Measurements from ENCODE around the gene SMAD7. TPM values are rescaled to one million over a fixed set of nuclear protein-coding genes. Genes with fewer than 3 reads are reported as not detected.
A peak's percentile ranks its signal among the peaks of the same experiment; 100 is the strongest.

Gene SMAD7
- total RNA-seq, 1 experiment from 2014 or later, result 12.3 TPM

DNA sequence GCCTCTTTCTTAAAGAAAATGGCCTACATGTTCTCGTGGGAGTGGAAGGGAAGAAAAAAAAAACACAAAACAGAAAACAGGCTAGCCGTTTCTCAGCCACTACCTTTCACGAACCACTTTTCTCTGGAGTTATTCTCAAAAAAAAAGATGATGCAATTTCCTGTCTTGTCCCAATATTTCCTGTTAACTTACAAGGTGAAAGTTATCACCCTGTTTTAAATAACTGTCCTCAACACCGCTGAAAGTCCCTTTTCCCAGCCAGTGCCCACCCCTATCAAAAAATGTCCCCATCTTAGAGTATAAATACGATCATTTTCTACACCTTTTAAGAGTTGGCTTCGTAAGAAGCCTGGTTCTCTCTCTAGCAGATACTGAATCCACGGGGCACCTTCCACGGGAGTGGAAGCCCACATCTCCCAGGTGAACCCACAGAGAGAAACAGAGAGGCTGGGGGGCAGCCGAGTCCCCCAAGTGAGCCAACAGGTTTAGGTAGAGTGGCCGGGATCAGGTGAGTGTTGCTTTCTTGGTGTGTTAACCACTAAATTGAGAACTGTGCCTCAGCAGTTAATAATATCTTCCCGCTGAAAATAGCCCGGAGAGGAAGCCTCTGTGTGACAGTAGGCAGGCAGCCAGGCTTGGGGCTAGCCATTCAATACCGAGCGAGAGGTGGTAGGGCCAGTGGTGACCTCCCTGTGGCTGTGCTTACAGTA is 15.9 kb downstream of the SMAD7 start:
- CTCF ChIA-PET, result no interaction called here

DNA sequence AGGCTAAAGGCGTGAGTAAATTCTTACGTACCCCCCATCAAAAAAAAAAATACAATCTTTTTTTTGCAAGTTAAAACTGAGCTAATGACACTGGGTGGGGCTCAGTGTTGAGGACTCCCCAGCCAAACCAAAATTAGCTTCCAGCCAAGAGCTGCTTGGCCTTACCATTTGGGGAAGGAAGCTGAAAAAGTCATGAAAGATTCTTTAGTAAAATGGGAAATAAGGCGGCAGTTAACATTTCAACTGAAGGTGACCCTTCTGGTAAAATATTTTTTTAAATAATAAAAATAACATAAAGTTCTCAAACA is 16.4 kb downstream of the SMAD7 start:
- TF ChIP-seq, protein P1, sequence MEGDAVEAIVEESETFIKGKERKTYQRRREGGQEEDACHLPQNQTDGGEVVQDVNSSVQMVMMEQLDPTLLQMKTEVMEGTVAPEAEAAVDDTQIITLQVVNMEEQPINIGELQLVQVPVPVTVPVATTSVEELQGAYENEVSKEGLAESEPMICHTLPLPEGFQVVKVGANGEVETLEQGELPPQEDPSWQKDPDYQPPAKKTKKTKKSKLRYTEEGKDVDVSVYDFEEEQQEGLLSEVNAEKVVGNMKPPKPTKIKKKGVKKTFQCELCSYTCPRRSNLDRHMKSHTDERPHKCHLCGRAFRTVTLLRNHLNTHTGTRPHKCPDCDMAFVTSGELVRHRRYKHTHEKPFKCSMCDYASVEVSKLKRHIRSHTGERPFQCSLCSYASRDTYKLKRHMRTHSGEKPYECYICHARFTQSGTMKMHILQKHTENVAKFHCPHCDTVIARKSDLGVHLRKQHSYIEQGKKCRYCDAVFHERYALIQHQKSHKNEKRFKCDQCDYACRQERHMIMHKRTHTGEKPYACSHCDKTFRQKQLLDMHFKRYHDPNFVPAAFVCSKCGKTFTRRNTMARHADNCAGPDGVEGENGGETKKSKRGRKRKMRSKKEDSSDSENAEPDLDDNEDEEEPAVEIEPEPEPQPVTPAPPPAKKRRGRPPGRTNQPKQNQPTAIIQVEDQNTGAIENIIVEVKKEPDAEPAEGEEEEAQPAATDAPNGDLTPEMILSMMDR (IDR thresholded peaks at IDR 0.05; ENCODE audit: unreplicated experiment), result no peak
- H3K9me3 Mint-ChIP-seq (ENCODE audit: unreplicated experiment), result no peaks in the 10 kb centered on the region
- H3K27ac Mint-ChIP-seq (ENCODE audit: low read depth, unreplicated experiment), result peak overlapping the region; percentile 96
- POLR2A ChIA-PET, result interaction anchor here (1.0 kb wide), 1 partner anchor 15 kb away, joined by 4 read pairs; no protein-coding TSS in a partner anchor
- BruUV-seq (replicated peaks), result TSS peak; percentile 96
- CTCF ChIA-PET, result no interaction called here
- intact Hi-C loops (cut with micrococcal nuclease), result no loop called here
- peaks cover 60% of the 10 kb centered on the region for H3K4me1 Mint-ChIP-seq (ENCODE audit: insufficient read depth, unreplicated experiment)
- no peaks in the 10 kb centered on the region for H3K36me3 Mint-ChIP-seq (ENCODE audit: insufficient read depth, unreplicated experiment)
- no peak for DNase-seq (ENCODE audit: unreplicated experiment)
- peak overlapping the region; percentile 59 for H3K4me3 Mint-ChIP-seq (ENCODE audit: unreplicated experiment)
- no peaks in the 10 kb centered on the region for H3K27me3 Mint-ChIP-seq (ENCODE audit: insufficient read depth, unreplicated experiment)

More for the DNA sequence above, 15.9 kb downstream of the SMAD7 start:
- no peak for DNase-seq (ENCODE audit: unreplicated experiment)
- TF ChIP-seq, protein P1 (IDR thresholded peaks at IDR 0.05; ENCODE audit: unreplicated experiment), result no peak
- peak overlapping the region; percentile 59 for H3K4me3 Mint-ChIP-seq (ENCODE audit: unreplicated experiment)
- no peaks in the 10 kb centered on the region for H3K27me3 Mint-ChIP-seq (ENCODE audit: insufficient read depth, unreplicated experiment)
- H3K9me3 Mint-ChIP-seq (ENCODE audit: unreplicated experiment), result no peaks in the 10 kb centered on the region
- no peaks in the 10 kb centered on the region for H3K36me3 Mint-ChIP-seq (ENCODE audit: insufficient read depth, unreplicated experiment)
- intact Hi-C loops (cut with micrococcal nuclease), result no loop called here
- peaks cover 60% of the 10 kb centered on the region for H3K4me1 Mint-ChIP-seq (ENCODE audit: insufficient read depth, unreplicated experiment)
- POLR2A ChIA-PET, result interaction anchor here (1.0 kb wide), 1 partner anchor 15 kb away, joined by 4 read pairs; no protein-coding TSS in a partner anchor
- no TSS peak for BruUV-seq (replicated peaks)
- H3K27ac Mint-ChIP-seq (ENCODE audit: low read depth, unreplicated experiment), result peak overlapping the region; percentile 96

DNA sequence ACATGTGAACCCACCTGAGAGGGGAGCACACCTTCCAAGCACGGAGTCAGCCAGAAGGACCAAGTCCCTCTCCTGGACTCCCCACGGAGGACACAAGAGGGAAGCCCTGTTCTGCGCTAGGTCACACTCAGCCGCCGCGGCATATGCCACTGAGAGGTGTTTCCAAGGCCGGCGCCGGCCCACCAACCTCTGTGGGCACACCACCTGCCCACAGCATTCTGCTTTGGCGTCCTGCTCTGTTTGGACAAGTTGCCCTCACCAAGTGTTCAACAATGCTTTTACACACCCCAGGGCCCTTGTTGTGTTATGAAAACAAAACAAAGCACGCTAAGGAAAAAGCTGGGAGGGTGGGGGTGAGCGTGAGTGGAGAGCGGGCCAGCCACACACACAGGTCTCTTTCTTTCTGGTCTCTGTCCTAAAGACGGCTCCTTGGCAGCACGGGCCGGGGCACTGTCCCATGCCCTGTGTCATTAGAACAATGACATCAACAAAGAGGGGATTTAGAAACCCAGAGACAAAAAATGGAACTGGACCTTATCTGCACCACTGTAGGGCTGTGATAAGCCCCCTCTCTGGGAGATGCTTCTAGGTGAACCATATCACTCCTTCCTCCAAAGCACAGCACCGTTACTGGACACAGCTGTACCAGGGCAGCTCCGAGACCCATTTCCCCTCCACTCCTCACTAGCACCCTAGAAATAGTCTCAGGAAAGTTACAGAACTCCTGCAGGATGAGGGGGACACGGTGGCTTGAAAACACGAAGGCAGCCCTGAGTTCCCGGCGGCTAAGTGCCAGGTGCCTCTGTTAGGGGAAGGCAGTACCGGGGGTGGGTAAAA is 17.0 kb downstream of the SMAD7 start:
- TF ChIP-seq, protein P1 (IDR thresholded peaks at IDR 0.05; ENCODE audit: unreplicated experiment), result no peak
- no TSS peak for BruUV-seq (replicated peaks)
- Mint-ChIP-seq H3K27ac (ENCODE audit: low read depth, unreplicated experiment) (peak overlapping the region; percentile 96), H3K4me3 (ENCODE audit: unreplicated experiment) (peak overlapping the region; percentile 59), H3K9me3 (ENCODE audit: unreplicated experiment) (no peaks in the 10 kb centered on the region), H3K4me1 (ENCODE audit: insufficient read depth, unreplicated experiment) (peaks cover 60% of the 10 kb centered on the region), H3K27me3 (ENCODE audit: insufficient read depth, unreplicated experiment) (no peaks in the 10 kb centered on the region), H3K36me3 (ENCODE audit: insufficient read depth, unreplicated experiment) (no peaks in the 10 kb centered on the region)
- intact Hi-C loops (cut with micrococcal nuclease), result no loop called here
- ChIA-PET CTCF (interaction anchor here (0.5 kb wide), 1 partner anchor 61 kb away, joined by 3 read pairs; no protein-coding TSS in a partner anchor), POLR2A (interaction anchor here (0.5 to 1.0 kb wide), 2 partner anchors 15 to 16 kb away, joined by 3 to 4 read pairs; no protein-coding TSS in a partner anchor)
- no peak for DNase-seq (ENCODE audit: unreplicated experiment)

DNA sequence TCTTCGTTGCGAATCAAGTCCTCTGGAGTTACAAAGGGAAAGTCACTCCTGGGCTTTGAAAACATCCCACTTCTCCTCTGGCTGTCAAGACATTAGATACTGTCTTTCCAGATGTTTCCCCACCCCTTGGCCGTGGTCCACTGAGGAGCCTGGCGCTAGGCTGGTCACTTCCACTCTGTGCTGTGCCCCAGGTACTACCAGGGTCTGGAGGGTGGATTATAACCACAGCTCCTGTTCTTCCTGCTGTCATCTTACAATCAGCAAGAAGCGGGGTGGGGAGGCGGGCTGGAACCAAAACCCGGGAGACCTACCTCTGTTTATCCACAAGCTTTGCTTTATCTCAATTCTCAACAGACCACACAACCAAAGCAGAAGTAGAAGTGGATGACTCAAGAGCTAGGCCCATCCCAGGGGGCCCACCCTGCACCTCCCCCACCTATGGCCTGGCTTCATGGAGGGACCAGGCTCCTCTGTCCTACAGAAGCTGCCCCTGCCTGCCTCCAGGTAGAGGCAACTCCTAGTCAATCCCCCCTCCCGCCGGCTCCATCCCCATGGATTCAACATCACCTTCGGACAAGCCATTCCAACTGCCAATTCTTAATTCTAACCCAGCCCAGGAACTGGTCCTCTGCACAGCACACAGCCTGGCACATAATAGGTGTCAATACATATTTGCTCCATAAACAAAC is 17.8 kb downstream of the SMAD7 start:
- intact Hi-C loops (cut with micrococcal nuclease), result no loop called here
- DNase-seq (ENCODE audit: unreplicated experiment), result no peak
- no peaks in the 10 kb centered on the region for H3K9me3 Mint-ChIP-seq (ENCODE audit: unreplicated experiment)
- no peak overlapping the region for H3K4me3 Mint-ChIP-seq (ENCODE audit: unreplicated experiment)
- no TSS peak for BruUV-seq (replicated peaks)
- no peaks in the 10 kb centered on the region for H3K27me3 Mint-ChIP-seq (ENCODE audit: insufficient read depth, unreplicated experiment)
- TF ChIP-seq, protein P1 (IDR thresholded peaks at IDR 0.05; ENCODE audit: unreplicated experiment), result no peak
- ChIA-PET CTCF (interaction anchor here (0.5 kb wide), 1 partner anchor 60 kb away, joined by 3 read pairs; no protein-coding TSS in a partner anchor), POLR2A (no interaction called here)
- H3K4me1 Mint-ChIP-seq (ENCODE audit: insufficient read depth, unreplicated experiment), result peaks cover 57% of the 10 kb centered on the region
- H3K27ac Mint-ChIP-seq (ENCODE audit: low read depth, unreplicated experiment), result peak overlapping the region; percentile 42
- H3K36me3 Mint-ChIP-seq (ENCODE audit: insufficient read depth, unreplicated experiment), result no peaks in the 10 kb centered on the region
